HepG2 (cell line): ENCODE measurements around the gene MORF4L1.

Source experiments
- BATF2 ChIP-seq: sonication (generic); formaldehyde crosslinking; IDR thresholded peaks from 2 replicates; pipeline ENCODE4 v1.8.0; 2022; ENCODE audit warnings: mild to moderate bottlenecking, missing genetic modification reagents, moderate library complexity
- ELF4 ChIP-seq: sonication (generic); formaldehyde crosslinking; IDR thresholded peaks from 2 replicates; pipeline ENCODE4 v1.5.0; 2020; ENCODE audit warnings: missing genetic modification reagents, mild to moderate bottlenecking, moderate library complexity, borderline replicate concordance
- FOXM1 ChIP-seq: sonication (generic); formaldehyde crosslinking; IDR thresholded peaks from 2 replicates; pipeline ENCODE4 v1.5.0; 2020; ENCODE audit warnings: missing genetic modification reagents
- JUN ChIP-seq: sonication (generic); formaldehyde crosslinking; IDR thresholded peaks from 2 replicates; pipeline ENCODE4 v1.4.0; 2020; ENCODE audit warnings: mild to moderate bottlenecking, missing genetic modification reagents
- MIER3 ChIP-seq: IDR thresholded peaks from 2 replicates; pipeline ENCODE4 v1.6.1; 2016; ENCODE audit warnings: missing compliant biosample characterization, borderline replicate concordance
- NR3C1 ChIP-seq: sonication (generic); formaldehyde crosslinking; IDR thresholded peaks from 2 replicates; pipeline ENCODE4 v1.4.0; 2020; ENCODE audit warnings: missing genetic modification reagents
- RNF219 ChIP-seq: sonication (generic); formaldehyde crosslinking; IDR thresholded peaks from 2 replicates; pipeline ENCODE4 v1.5.0; 2020; ENCODE audit warnings: mild to moderate bottlenecking, missing genetic modification reagents
- THRA ChIP-seq: sonication (generic); formaldehyde crosslinking; IDR thresholded peaks from 2 replicates; pipeline ENCODE4 v1.4.0; 2020; ENCODE audit warnings: missing genetic modification reagents, borderline replicate concordance
- ZBTB1 ChIP-seq: sonication (generic); formaldehyde crosslinking; IDR thresholded peaks from 2 replicates; pipeline ENCODE4 v1.4.0; 2020; ENCODE audit warnings: missing genetic modification reagents, borderline replicate concordance
- ZNF367 ChIP-seq: sonication (generic); formaldehyde crosslinking; IDR thresholded peaks from 2 replicates; pipeline ENCODE4 v1.4.0; 2020; ENCODE audit warnings: missing genetic modification reagents, borderline replicate concordance
- ZNF567 ChIP-seq: sonication (generic); formaldehyde crosslinking; IDR thresholded peaks from 2 replicates; pipeline ENCODE4 v1.8.1; 2023; ENCODE audit warnings: mild to moderate bottlenecking, missing genetic modification reagents, borderline replicate concordance

- TF ChIP-seq BATF2 (no peak), MIER3 (CRISPR knock-in tag) (no peak), THRA (no peak), JUN (CRISPR knock-in tag) (no peak), RNF219 (no peak), ZNF367 (CRISPR knock-in tag) (no peak), ELF4 (CRISPR knock-in tag) (no peak), ZBTB1 (no peak), ZNF567 (CRISPR knock-in tag) (no peak), NR3C1 (CRISPR knock-in tag) (no peak), FOXM1 (CRISPR knock-in tag) (no peak)
Measured at GRCh38 chr15:78879517-78880241, 7.0 kb downstream of the MORF4L1 start.
